Fibroblast of lung (primary cell): ENCODE data around the gene CACNB2. TPM values are rescaled to one million over a fixed set of nuclear protein-coding genes. Genes with fewer than 3 reads are reported as not detected.

Source experiments
- DNase-seq, 2 donors: peaks; one replicate each; pipeline versions ENCODE4 v3.0.0 to v3.0.0-alpha.2; 2010; ENCODE audit warnings: low read depth in 2 of 2
- H2AFZ ChIP-seq: 2 replicates; pipeline ENCODE4 v1.5.1; 2012; ENCODE audit warnings: low read length, control low read depth, inconsistent platforms
- H3K27ac ChIP-seq: 2 replicates; pipeline ENCODE4 v1.5.1; 2011; ENCODE audit warnings: low read length, control low read depth; ENCODE audit not compliant: insufficient read depth
- H3K27me3 ChIP-seq: 2 replicates; pipeline ENCODE4 v1.5.1; 2011; ENCODE audit warnings: mild to moderate bottlenecking, low read length; ENCODE audit not compliant: control insufficient read depth, insufficient read depth
- H3K36me3 ChIP-seq: 2 replicates; pipeline ENCODE4 v1.5.1; 2011; ENCODE audit warnings: low read length; ENCODE audit not compliant: control insufficient read depth, insufficient read depth
- H3K4me1 ChIP-seq: 2 replicates; pipeline ENCODE4 v1.5.1; 2011; ENCODE audit warnings: low read length; ENCODE audit not compliant: control insufficient read depth, insufficient read depth; ENCODE audit errors: extremely low read depth
- H3K4me2 ChIP-seq: 2 replicates; pipeline ENCODE4 v1.5.1; 2011; ENCODE audit warnings: low read length, control low read depth; ENCODE audit not compliant: insufficient read depth; ENCODE audit errors: extremely low read depth
- H3K4me3 ChIP-seq, 4 experiments: fragments of 200-600 bp in 1 of 4; sonication (generic) in 1 of 4; replicated peaks in 1 of 4; 2 replicates each; pipeline ENCODE4 v1.5.1; 2011 to 2016; ENCODE audit warnings: low read length in 4 of 4, low read depth in 3 of 4, mild to moderate bottlenecking in 3 of 4, control low read depth in 2 of 4, inconsistent platforms in 1 of 4, mixed read lengths in 1 of 4; ENCODE audit not compliant: insufficient read depth in 1 of 4; ENCODE audit errors: control extremely low read depth in 1 of 4
- H3K79me2 ChIP-seq: 2 replicates; pipeline ENCODE4 v1.5.1; 2012; ENCODE audit warnings: mild to moderate bottlenecking, low read length, inconsistent platforms; ENCODE audit not compliant: control insufficient read depth, insufficient read depth
- H3K9ac ChIP-seq: 2 replicates; pipeline ENCODE4 v1.5.1; 2011; ENCODE audit warnings: mild to moderate bottlenecking, low read length, control low read depth; ENCODE audit not compliant: insufficient read depth
- H3K9me3 ChIP-seq: 2 replicates; pipeline ENCODE4 v1.5.1; 2012; ENCODE audit warnings: low read depth, low read length; ENCODE audit not compliant: control insufficient read depth, insufficient read depth
- H4K20me1 ChIP-seq: 2 replicates; pipeline ENCODE4 v1.5.1; 2011; ENCODE audit warnings: low read length; ENCODE audit not compliant: control insufficient read depth, insufficient read depth; ENCODE audit errors: extremely low read depth
- EZH2 ChIP-seq: IDR thresholded peaks from 2 replicates; pipeline ENCODE4 v1.5.1; 2012; ENCODE audit warnings: low read length, control low read depth, mild to moderate bottlenecking; ENCODE audit errors: missing control alignments
- polyA plus RNA-seq, 2 donors: library from polyadenylated mRNA; depleted of rRNA in 1 of 2; stranded (reverse) in 1 of 2; unstranded in 1 of 2; fragments of >200 nt; gene quantifications; 2 replicates each; pipeline ENCODE4 v1.2.1, GENCODE V29; 2011 to 2012; ENCODE audit warnings: missing spikeins in 1 of 2
- total RNA-seq: library from RNA; depleted of rRNA; stranded (reverse); fragments of >200 nt; gene quantifications from 2 replicates; pipeline ENCODE4 v1.2.1, GENCODE V29; 2014
- TF ChIP-seq, protein P1 (sequence below), 2 donors: IDR thresholded peaks in 1 of 2; conservative IDR thresholded peaks in 1 of 2; 1 replicate in 1 of 2; 2 replicates in 1 of 2; pipeline ENCODE4 v1.5.1; 2011 to 2012; ENCODE audit warnings: low read length in 2 of 2, control low read depth in 1 of 2, inconsistent platforms in 1 of 2, low read depth in 1 of 2, mild to moderate bottlenecking in 1 of 2

CACNB2 gene
- total and polyA plus RNA-seq, 2 donors (not counting 1 experiment from before 2014, with no cell fraction given): 0.66 to 0.70 TPM

DNA sequence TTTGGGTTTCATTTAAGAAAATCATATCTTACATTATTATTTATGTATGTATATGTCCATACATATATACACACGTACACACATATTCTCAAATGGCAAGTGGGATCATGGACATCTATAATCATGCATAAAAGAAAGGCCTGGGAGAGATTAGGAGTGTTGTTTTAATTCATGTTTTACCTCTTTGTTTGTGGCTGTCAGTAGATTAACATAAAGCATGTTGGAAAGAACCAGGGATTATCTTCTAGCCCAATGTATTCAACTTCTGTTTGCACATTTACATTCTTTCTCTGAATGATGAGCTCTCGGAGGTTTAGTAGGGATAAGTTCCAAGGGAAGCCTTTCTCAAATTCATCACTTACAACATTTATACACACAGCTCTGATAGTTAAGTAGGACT, 319.8 kb downstream of the CACNB2 start:
- TF ChIP-seq, protein P1, sequence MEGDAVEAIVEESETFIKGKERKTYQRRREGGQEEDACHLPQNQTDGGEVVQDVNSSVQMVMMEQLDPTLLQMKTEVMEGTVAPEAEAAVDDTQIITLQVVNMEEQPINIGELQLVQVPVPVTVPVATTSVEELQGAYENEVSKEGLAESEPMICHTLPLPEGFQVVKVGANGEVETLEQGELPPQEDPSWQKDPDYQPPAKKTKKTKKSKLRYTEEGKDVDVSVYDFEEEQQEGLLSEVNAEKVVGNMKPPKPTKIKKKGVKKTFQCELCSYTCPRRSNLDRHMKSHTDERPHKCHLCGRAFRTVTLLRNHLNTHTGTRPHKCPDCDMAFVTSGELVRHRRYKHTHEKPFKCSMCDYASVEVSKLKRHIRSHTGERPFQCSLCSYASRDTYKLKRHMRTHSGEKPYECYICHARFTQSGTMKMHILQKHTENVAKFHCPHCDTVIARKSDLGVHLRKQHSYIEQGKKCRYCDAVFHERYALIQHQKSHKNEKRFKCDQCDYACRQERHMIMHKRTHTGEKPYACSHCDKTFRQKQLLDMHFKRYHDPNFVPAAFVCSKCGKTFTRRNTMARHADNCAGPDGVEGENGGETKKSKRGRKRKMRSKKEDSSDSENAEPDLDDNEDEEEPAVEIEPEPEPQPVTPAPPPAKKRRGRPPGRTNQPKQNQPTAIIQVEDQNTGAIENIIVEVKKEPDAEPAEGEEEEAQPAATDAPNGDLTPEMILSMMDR (conservative IDR thresholded peaks at IDR 0.05 in 1 of 2, IDR thresholded peaks at IDR 0.05 in 1 of 2; ENCODE audit: low read depth in 1 of 2, low read length in 2 of 2): no peak
- TF ChIP-seq EZH2: no peak
- H4K20me1 ChIP-seq: no peaks in the 10 kb centered on the region
- no peaks in the 10 kb centered on the region for H3K9me3 ChIP-seq
- H3K36me3 ChIP-seq: no peaks in the 10 kb centered on the region
- no peak for DNase-seq
- H3K9ac ChIP-seq: no peak overlapping the region
- H3K27ac ChIP-seq: no peak overlapping the region
- H3K4me2 ChIP-seq: no peak overlapping the region
- no peak overlapping the region for H3K4me3 ChIP-seq
- H3K4me1 ChIP-seq: no peaks in the 10 kb centered on the region
- no peaks in the 10 kb centered on the region for H3K79me2 ChIP-seq
- H3K27me3 ChIP-seq: no peaks in the 10 kb centered on the region
- no peak overlapping the region for H2AFZ ChIP-seq

DNA sequence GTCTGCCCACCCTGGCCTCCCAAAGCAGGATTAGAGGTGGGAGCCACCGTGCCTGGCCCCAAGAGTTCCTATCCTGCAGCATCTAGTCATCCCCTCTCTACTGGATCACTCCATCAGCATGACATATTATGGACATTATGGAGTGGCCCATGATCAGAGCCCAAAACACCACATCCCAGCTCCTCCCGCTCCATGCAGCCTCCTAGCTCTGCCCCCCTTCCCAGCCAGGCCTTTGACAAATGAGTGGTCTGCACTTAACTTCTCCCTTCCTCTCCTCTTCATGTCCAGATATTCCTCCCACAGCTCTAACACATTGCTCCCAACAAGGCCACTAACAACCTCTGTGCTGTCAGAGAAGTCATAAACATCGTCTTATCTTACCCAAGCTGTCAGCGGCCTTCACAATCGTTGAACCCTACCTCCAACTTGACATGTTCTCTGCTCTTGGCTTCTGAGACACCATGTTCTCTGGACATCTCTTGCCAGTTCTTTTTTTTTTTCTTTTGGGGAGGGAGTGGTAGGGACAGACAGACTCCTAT, 323.5 kb downstream of the CACNB2 start:
- TF ChIP-seq, protein P1 (conservative IDR thresholded peaks at IDR 0.05 in 1 of 2, IDR thresholded peaks at IDR 0.05 in 1 of 2; ENCODE audit: low read depth in 1 of 2, low read length in 2 of 2): no peak
- no peak for TF ChIP-seq EZH2
- Histone ChIP-seq H3K4me3 (no peak overlapping the region), H3K36me3 (no peaks in the 10 kb centered on the region), H3K27me3 (no peaks in the 10 kb centered on the region), H3K4me1 (no peaks in the 10 kb centered on the region), H3K9me3 (no peaks in the 10 kb centered on the region), H4K20me1 (no peaks in the 10 kb centered on the region), H2AFZ (no peak overlapping the region), H3K79me2 (no peaks in the 10 kb centered on the region), H3K9ac (no peak overlapping the region), H3K4me2 (no peak overlapping the region), H3K27ac (no peak overlapping the region)
- no peak for DNase-seq

DNA sequence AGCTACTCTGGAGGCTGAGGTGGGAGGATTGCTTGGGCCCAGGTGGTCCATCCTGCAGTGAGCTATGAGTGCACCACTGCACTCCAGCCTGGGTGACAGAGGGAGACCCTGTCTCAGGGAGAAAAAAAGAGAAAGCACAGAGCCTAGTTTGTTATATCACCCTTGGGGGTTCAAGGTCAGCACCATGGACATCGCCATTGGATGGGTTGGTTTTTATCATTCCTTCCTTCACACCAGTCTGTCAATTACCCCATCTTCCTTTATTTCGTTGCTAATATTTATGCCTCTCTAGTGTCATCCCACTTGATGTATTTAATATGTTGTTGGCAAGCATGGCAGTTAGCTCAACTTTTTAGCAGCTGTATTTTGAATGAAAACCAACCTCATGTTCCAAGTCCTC, 328.9 kb downstream of the CACNB2 start:
- no peak for TF ChIP-seq EZH2
- TF ChIP-seq, protein P1 (conservative IDR thresholded peaks at IDR 0.05 in 1 of 2, IDR thresholded peaks at IDR 0.05 in 1 of 2; ENCODE audit: low read depth in 1 of 2, low read length in 2 of 2): no peak
- Histone ChIP-seq H2AFZ (no peak overlapping the region), H3K9ac (no peak overlapping the region), H3K79me2 (no peaks in the 10 kb centered on the region), H3K36me3 (no peaks in the 10 kb centered on the region), H3K27ac (no peak overlapping the region), H3K27me3 (no peaks in the 10 kb centered on the region), H3K4me2 (no peak overlapping the region), H3K9me3 (no peaks in the 10 kb centered on the region), H4K20me1 (no peaks in the 10 kb centered on the region), H3K4me3 (no peak overlapping the region), H3K4me1 (no peaks in the 10 kb centered on the region)
- DNase-seq: no peak
